Astrocyte (in vitro differentiated cells and primary cell): ENCODE measurements around the gene HNRNPUL2. TPM values are rescaled to one million over a fixed set of nuclear protein-coding genes. Genes with fewer than 3 reads are reported as not detected.

ENCODE experiments used
- DNase-seq: peaks from one replicate; pipeline ENCODE4 v3.0.0-alpha.2; 2010; ENCODE audit warnings: low read depth
- FAIRE-seq: peaks from 2 replicates; lab custom pipeline; 2011; peaks lifted over from hg19 to GRCh38; lab: Jason Lieb, UNC
- H2AFZ ChIP-seq: 2 replicates; pipeline ENCODE4 v1.6.0; 2012; ENCODE audit warnings: low read depth, low read length, inconsistent platforms
- H3K27ac ChIP-seq: 2 replicates; pipeline ENCODE4 v1.5.1; 2011; ENCODE audit warnings: low read depth, low read length, inconsistent platforms
- H3K27me3 ChIP-seq: 2 replicates; pipeline ENCODE4 v1.6.0; 2011; ENCODE audit warnings: low read length, inconsistent platforms; ENCODE audit not compliant: insufficient read depth
- H3K36me3 ChIP-seq: 2 replicates; pipeline ENCODE4 v1.5.1; 2011; ENCODE audit warnings: low read length, inconsistent platforms; ENCODE audit not compliant: insufficient read depth
- H3K4me1 ChIP-seq: 2 replicates; pipeline ENCODE4 v1.5.1; 2011; ENCODE audit warnings: low read length, inconsistent platforms; ENCODE audit not compliant: insufficient read depth
- H3K4me2 ChIP-seq: 2 replicates; pipeline ENCODE4 v1.6.0; 2012; ENCODE audit warnings: low read length, inconsistent platforms
- H3K4me3 ChIP-seq: 2 replicates; pipeline ENCODE4 v1.5.1; 2011; ENCODE audit warnings: low read depth, mild to moderate bottlenecking, low read length, inconsistent platforms; ENCODE audit not compliant: insufficient read depth
- H3K79me2 ChIP-seq: 2 replicates; pipeline ENCODE4 v1.6.0; 2012; ENCODE audit warnings: mild to moderate bottlenecking, low read length, inconsistent platforms; ENCODE audit not compliant: insufficient read depth
- H3K9ac ChIP-seq: 2 replicates; pipeline ENCODE4 v1.6.0; 2012; ENCODE audit warnings: mild to moderate bottlenecking, low read length, inconsistent platforms
- H3K9me3 ChIP-seq: 2 replicates; pipeline ENCODE4 v1.5.1; 2012; ENCODE audit warnings: low read depth, mild to moderate bottlenecking, low read length, inconsistent platforms; ENCODE audit not compliant: insufficient read depth
- H4K20me1 ChIP-seq: 2 replicates; pipeline ENCODE4 v1.6.0; 2012; ENCODE audit warnings: low read length, inconsistent platforms; ENCODE audit not compliant: insufficient read depth
- H3K27ac Mint-ChIP-seq: one replicate; pipeline ENCODE4 v1.8.0; 2021; ENCODE audit warnings: mild to moderate bottlenecking, mixed read lengths; ENCODE audit not compliant: unreplicated experiment
- H3K27me3 Mint-ChIP-seq: one replicate; pipeline ENCODE4 v1.8.0; 2021; ENCODE audit warnings: low read depth, mixed read lengths; ENCODE audit not compliant: unreplicated experiment
- H3K36me3 Mint-ChIP-seq: one replicate; pipeline ENCODE4 v1.8.0; 2021; ENCODE audit warnings: low read depth, mixed read lengths; ENCODE audit not compliant: unreplicated experiment
- H3K4me1 Mint-ChIP-seq: one replicate; pipeline ENCODE4 v1.8.0; 2021; ENCODE audit warnings: low read depth, mixed read lengths; ENCODE audit not compliant: unreplicated experiment
- H3K4me3 Mint-ChIP-seq: one replicate; pipeline ENCODE4 v1.8.0; 2021; ENCODE audit warnings: mild to moderate bottlenecking, moderate library complexity, mixed read lengths; ENCODE audit not compliant: unreplicated experiment
- H3K9me3 Mint-ChIP-seq: one replicate; pipeline ENCODE4 v1.8.0; 2021; ENCODE audit warnings: mild to moderate bottlenecking, mixed read lengths; ENCODE audit not compliant: unreplicated experiment
- CTCF ChIP-seq: IDR thresholded peaks from 2 replicates; pipeline ENCODE4 v1.5.1; 2011; ENCODE audit warnings: low read depth, mild to moderate bottlenecking, inconsistent platforms, low read length, moderate library complexity; ENCODE audit not compliant: insufficient read depth
- EZH2 ChIP-seq: IDR thresholded peaks from 2 replicates; pipeline ENCODE4 v1.6.1; 2012; ENCODE audit warnings: mild to moderate bottlenecking, low read length, inconsistent platforms; ENCODE audit not compliant: insufficient read depth
- total RNA-seq: library from RNA; stranded (reverse); gene quantifications from 2 replicates; pipeline ENCODE4 v1.2.1, GENCODE V29; 2021

HNRNPUL2 gene
- total RNA-seq, 1 donor from 2014 or later = 40.0 TPM

GRCh38 chr11:62689421-62690183 lies 37.7 kb downstream of the HNRNPUL2 start, which contains the start of gene LRRN4CL:
Gene LRRN4CL (minus strand): TSS chr11:62689530. CDS start chr11:62688508, 1,022 bp downstream.
- Histone ChIP-seq H3K36me3 (peaks cover 14% of the 10 kb centered on the region), H3K27ac (peak within 1 kb of the TSS; percentile 19), H3K9ac (peak within 1 kb of the TSS; percentile 14), H4K20me1 (no peaks in the 10 kb centered on the region), H3K27me3 (peaks cover 3% of the 10 kb centered on the region), H2AFZ (peak within 1 kb of the TSS; percentile 73), H3K4me1 (peaks cover 13% of the 10 kb centered on the region), H3K79me2 (no peaks in the 10 kb centered on the region), H3K4me2 (peak within 1 kb of the TSS; percentile 73), H3K9me3 (no peaks in the 10 kb centered on the region), H3K4me3 (no peak within 1 kb of the TSS)
- no peaks in the 10 kb centered on the region for H3K9me3 Mint-ChIP-seq
- no peak for TF ChIP-seq EZH2
- TF ChIP-seq CTCF = no peak
- H3K4me1 Mint-ChIP-seq = peaks cover 13% of the 10 kb centered on the region
- peaks cover 6% of the 10 kb centered on the region for H3K36me3 Mint-ChIP-seq
- DNase-seq = peak; percentile 88
- no peaks in the 10 kb centered on the region for H3K27me3 Mint-ChIP-seq
- H3K27ac Mint-ChIP-seq = peak within 1 kb of the TSS; percentile 69
- peak; percentile 32 for FAIRE-seq
- peak within 1 kb of the TSS; percentile 17 for H3K4me3 Mint-ChIP-seq

DNA sequence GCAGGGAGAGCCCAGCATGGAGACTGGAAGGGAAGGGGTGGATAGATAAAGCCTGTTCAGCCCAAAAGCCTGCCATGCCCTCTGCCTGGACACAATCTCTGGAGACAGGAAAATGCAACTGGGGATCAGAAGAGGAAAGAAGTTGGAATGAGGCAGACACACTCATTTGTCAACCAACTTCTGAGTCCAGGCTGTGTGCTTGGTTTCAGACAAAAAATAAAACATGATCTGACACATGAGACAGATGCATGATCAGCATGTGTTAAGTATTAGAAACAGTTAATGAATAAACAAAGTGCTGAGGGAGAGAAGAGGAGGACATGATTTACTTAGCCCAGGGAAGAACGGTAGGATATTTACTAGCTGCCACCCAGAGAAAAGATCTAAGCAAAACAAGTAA lies 38.8 kb downstream of the HNRNPUL2 start:
- no peaks in the 10 kb centered on the region for H3K27me3 Mint-ChIP-seq
- no peak overlapping the region for H3K27ac ChIP-seq
- no peak overlapping the region for H3K9ac ChIP-seq
- H3K4me3 ChIP-seq = no peak overlapping the region
- DNase-seq (no peak), FAIRE-seq (no peak)
- H3K36me3 ChIP-seq = peaks cover 14% of the 10 kb centered on the region
- no peak overlapping the region for H3K27ac Mint-ChIP-seq
- H2AFZ ChIP-seq = peak overlapping the region; percentile 73
- peak overlapping the region; percentile 73 for H3K4me2 ChIP-seq
- no peaks in the 10 kb centered on the region for H3K9me3 ChIP-seq
- TF ChIP-seq EZH2 (peak; percentile 1), CTCF (no peak)
- no peaks in the 10 kb centered on the region for H3K9me3 Mint-ChIP-seq
- no peaks in the 10 kb centered on the region for H4K20me1 ChIP-seq
- H3K36me3 Mint-ChIP-seq = peaks cover 6% of the 10 kb centered on the region
- H3K27me3 ChIP-seq = peaks cover 3% of the 10 kb centered on the region
- H3K4me1 ChIP-seq = peaks cover 13% of the 10 kb centered on the region
- peaks cover 13% of the 10 kb centered on the region for H3K4me1 Mint-ChIP-seq
- H3K79me2 ChIP-seq = no peaks in the 10 kb centered on the region
- no peak overlapping the region for H3K4me3 Mint-ChIP-seq
